WTC11 (cell line): ENCODE measurements around the gene IRX4.

ENCODE experiments used
- CTCF ChIP-seq: fragments of 200-600 bp; IDR thresholded peaks from 2 replicates; pipeline ENCODE4 v1.8.0; 2022; ENCODE audit warnings: antibody characterized with exemption
- MAX ChIP-seq: sonication (generic); formaldehyde crosslinking; IDR thresholded peaks from 2 replicates; pipeline ENCODE4 v1.8.0; 2022; ENCODE audit warnings: mild to moderate bottlenecking, missing genetic modification reagents
- NR1H2 ChIP-seq: sonication (generic); formaldehyde crosslinking; IDR thresholded peaks from 2 replicates; pipeline ENCODE4 v1.9.0; 2021; ENCODE audit warnings: mild to moderate bottlenecking, moderate library complexity, missing genetic modification reagents
- ZBTB43 ChIP-seq: sonication (generic); formaldehyde crosslinking; IDR thresholded peaks from 2 replicates; pipeline ENCODE4 v1.8.1; 2023; ENCODE audit warnings: mild to moderate bottlenecking, missing genetic modification reagents

GRCh38 chr5:1895739-1896420, 13.2 kb upstream of the IRX4 start:
- TF ChIP-seq CTCF (no peak), ZBTB43 (no peak), NR1H2 (no peak), MAX (CRISPR knock-in tag) (no peak)
